ENCODE results near the gene CBLC.
"Not testable (repeated sequence)": the region's sequence is repeated elsewhere in the genome, so short reads cannot be mapped to it uniquely, and the experiment has no call there.

The CBLC gene

GRCh38 chr19:44775676-44776240 is 1.9 kb upstream of the CBLC start:
- no peak overlapping the region for H3K4me3 ChIP-seq (ENCODE audit: low read depth, low read length)
- DNase-seq (ENCODE audit: low read depth) = no peak
- no peak for TF ChIP-seq CTCF (IDR thresholded peaks at IDR 0.05; ENCODE audit: insufficient read depth, low read depth, low read length, missing control alignments)

- H3K4me3 ChIP-seq (ENCODE audit: low read depth, low read length) = no peak overlapping the region
- TF ChIP-seq CTCF (IDR thresholded peaks at IDR 0.05; ENCODE audit: insufficient read depth, low read depth, low read length, missing control alignments) = no peak
- DNase-seq (ENCODE audit: low read depth) = no peak
Measured at GRCh38 chr19:44776402-44777096, 1.1 kb upstream of the CBLC start.

GRCh38 chr19:44779150-44779549 is 1.5 kb downstream of the CBLC start:
- no peak overlapping the region for H3K4me3 ChIP-seq (ENCODE audit: low read depth, low read length)
- DNase-seq (ENCODE audit: low read depth) = no peak
- no peak for TF ChIP-seq CTCF (IDR thresholded peaks at IDR 0.05; ENCODE audit: insufficient read depth, low read depth, low read length, missing control alignments)

- DNase-seq (ENCODE audit: low read depth) = not testable (repeated sequence)
Measured at GRCh38 chr19:44781694-44782093, 4.0 kb downstream of the CBLC start.

GRCh38 chr19:44782729-44783128 is 5.0 kb downstream of the CBLC start:
- no peak overlapping the region for H3K4me3 ChIP-seq (ENCODE audit: low read depth, low read length)
- DNase-seq (ENCODE audit: low read depth) = no peak
- TF ChIP-seq CTCF (IDR thresholded peaks at IDR 0.05; ENCODE audit: insufficient read depth, low read depth, low read length, missing control alignments) = no peak

More at GRCh38 chr19:44781694-44782093, 4.0 kb downstream of the CBLC start:
- not testable (repeated sequence) for H3K4me3 ChIP-seq (ENCODE audit: low read depth, low read length)

GRCh38 chr19:44783545-44783944 is 5.9 kb downstream of the CBLC start:
- TF ChIP-seq CTCF (IDR thresholded peaks at IDR 0.05; ENCODE audit: insufficient read depth, low read depth, low read length, missing control alignments) = no peak
- no peak for DNase-seq (ENCODE audit: low read depth)

GRCh38 chr19:44785271-44785670 is 7.6 kb downstream of the CBLC start:
- no peak for DNase-seq (ENCODE audit: low read depth)
- H3K4me3 ChIP-seq (ENCODE audit: low read depth, low read length) = no peak overlapping the region
- TF ChIP-seq CTCF (IDR thresholded peaks at IDR 0.05; ENCODE audit: insufficient read depth, low read depth, low read length, missing control alignments) = no peak

More at GRCh38 chr19:44783545-44783944, 5.9 kb downstream of the CBLC start:
- no peak overlapping the region for H3K4me3 ChIP-seq (ENCODE audit: low read depth, low read length)

All from GM12865 (cell line).